ENCODE data around the gene RNF187.

RNF187 gene

GRCh38 chr1:228445843-228446650 lies 41.1 kb upstream of the RNF187 start:
- peak; percentile 74 for DNase-seq (ENCODE audit: low read depth)
- TF ChIP-seq, protein P1, sequence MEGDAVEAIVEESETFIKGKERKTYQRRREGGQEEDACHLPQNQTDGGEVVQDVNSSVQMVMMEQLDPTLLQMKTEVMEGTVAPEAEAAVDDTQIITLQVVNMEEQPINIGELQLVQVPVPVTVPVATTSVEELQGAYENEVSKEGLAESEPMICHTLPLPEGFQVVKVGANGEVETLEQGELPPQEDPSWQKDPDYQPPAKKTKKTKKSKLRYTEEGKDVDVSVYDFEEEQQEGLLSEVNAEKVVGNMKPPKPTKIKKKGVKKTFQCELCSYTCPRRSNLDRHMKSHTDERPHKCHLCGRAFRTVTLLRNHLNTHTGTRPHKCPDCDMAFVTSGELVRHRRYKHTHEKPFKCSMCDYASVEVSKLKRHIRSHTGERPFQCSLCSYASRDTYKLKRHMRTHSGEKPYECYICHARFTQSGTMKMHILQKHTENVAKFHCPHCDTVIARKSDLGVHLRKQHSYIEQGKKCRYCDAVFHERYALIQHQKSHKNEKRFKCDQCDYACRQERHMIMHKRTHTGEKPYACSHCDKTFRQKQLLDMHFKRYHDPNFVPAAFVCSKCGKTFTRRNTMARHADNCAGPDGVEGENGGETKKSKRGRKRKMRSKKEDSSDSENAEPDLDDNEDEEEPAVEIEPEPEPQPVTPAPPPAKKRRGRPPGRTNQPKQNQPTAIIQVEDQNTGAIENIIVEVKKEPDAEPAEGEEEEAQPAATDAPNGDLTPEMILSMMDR (conservative IDR thresholded peaks at IDR 0.05; ENCODE audit: control insufficient read depth, insufficient read depth, low read depth, low read length): no peak
- H3K4me3 ChIP-seq (ENCODE audit: control insufficient read depth, low read depth, low read length): peak overlapping the region; percentile 47

GRCh38 chr1:228446852-228447251 lies 40.3 kb upstream of the RNF187 start:
- TF ChIP-seq, protein P1 (conservative IDR thresholded peaks at IDR 0.05; ENCODE audit: control insufficient read depth, insufficient read depth, low read depth, low read length): no peak
- H3K4me3 ChIP-seq (ENCODE audit: control insufficient read depth, low read depth, low read length): no peak overlapping the region
- no peak for DNase-seq (ENCODE audit: low read depth)

- H3K4me3 ChIP-seq (ENCODE audit: control insufficient read depth, low read depth, low read length): no peak overlapping the region
- DNase-seq (ENCODE audit: low read depth): no peak
- TF ChIP-seq, protein P1 (conservative IDR thresholded peaks at IDR 0.05; ENCODE audit: control insufficient read depth, insufficient read depth, low read depth, low read length): no peak
Observed at GRCh38 chr1:228448372-228448771, 38.8 kb upstream of the RNF187 start.

DNA sequence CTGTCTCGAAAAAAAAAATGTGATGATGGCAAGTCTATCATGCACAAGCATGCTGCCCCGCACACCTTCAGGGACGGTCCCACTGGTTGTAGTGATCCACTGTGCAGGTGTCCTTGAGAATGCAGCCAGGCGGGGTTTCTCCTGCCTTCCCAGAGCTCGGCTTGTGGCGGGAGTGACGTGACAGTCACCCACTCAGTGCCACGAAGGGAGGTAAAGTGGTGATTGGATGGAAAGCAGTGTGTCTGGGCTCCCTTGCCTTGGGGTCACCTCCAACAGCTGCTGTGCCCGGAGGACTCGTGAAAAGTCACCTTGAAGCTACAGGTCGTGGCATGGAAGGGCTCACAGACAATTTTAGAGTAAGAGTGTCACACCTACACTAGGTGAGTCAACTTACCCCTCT lies 37.0 kb upstream of the RNF187 start:
- no peak for DNase-seq (ENCODE audit: low read depth)
- TF ChIP-seq, protein P1 (conservative IDR thresholded peaks at IDR 0.05; ENCODE audit: control insufficient read depth, insufficient read depth, low read depth, low read length): no peak
- no peak overlapping the region for H3K4me3 ChIP-seq (ENCODE audit: control insufficient read depth, low read depth, low read length)

GRCh38 chr1:228452194-228453021 lies 34.8 kb upstream of the RNF187 start:
- DNase-seq (ENCODE audit: low read depth): peak; percentile 42
- TF ChIP-seq, protein P1 (conservative IDR thresholded peaks at IDR 0.05; ENCODE audit: control insufficient read depth, insufficient read depth, low read depth, low read length): no peak
- H3K4me3 ChIP-seq (ENCODE audit: control insufficient read depth, low read depth, low read length): no peak overlapping the region

DNA sequence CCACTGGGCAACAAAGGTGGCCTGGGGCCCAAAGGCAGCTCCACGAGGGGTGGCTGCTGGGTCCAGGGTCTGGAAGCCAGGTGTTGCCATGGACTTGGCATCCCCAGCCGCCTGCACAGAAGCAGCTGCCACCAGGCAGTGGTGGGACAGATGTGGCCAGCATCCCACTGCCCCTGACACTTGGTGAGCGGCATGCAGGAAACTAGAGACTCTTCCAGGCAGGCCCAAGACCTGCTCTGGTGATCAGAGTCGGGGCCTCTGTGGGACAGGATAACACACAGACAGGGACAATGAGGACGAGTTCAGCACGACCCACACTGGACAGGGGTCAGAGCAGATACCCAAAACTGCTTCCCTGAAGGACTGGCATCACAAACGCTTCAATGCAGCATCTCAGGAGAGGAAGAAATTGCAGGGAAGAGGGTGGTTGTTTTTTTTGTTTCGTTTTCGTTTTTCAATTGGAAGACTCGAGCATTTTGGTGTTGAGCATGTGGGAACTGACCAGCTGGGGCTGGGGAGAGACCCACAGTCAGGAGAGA lies 34.1 kb upstream of the RNF187 start:
- DNase-seq (ENCODE audit: low read depth): no peak
- H3K4me3 ChIP-seq (ENCODE audit: control insufficient read depth, low read depth, low read length): no peak overlapping the region
- TF ChIP-seq, protein P1 (conservative IDR thresholded peaks at IDR 0.05; ENCODE audit: control insufficient read depth, insufficient read depth, low read depth, low read length): no peak

Measured in fibroblast of mammary gland (primary cell).